Cardiac muscle cell (in vitro differentiated cells and primary cell): ENCODE measurements around the gene GOLGA7B. TPM values are rescaled to one million over a fixed set of nuclear protein-coding genes. Genes with fewer than 3 reads are reported as not detected.

Experiments used
- DNase-seq, 2 donors: peaks; one replicate each; pipeline versions ENCODE4 v3.0.0 to v3.0.0-alpha.2; 2010 to 2017; ENCODE audit warnings: low read depth in 1 of 2, low spot score in 1 of 2
- H3K27ac ChIP-seq: fragments of 200-600 bp; sonication (generic); 2 replicates; pipeline ENCODE4 v1.5.1; 2016
- H3K27me3 ChIP-seq: fragments of 200-600 bp; sonication (generic); 2 replicates; pipeline ENCODE4 v1.6.0; 2016; ENCODE audit warnings: control low read depth
- H3K36me3 ChIP-seq: fragments of 200-600 bp; sonication (generic); 2 replicates; pipeline ENCODE4 v1.5.1; 2016; ENCODE audit warnings: control low read depth
- H3K4me1 ChIP-seq: fragments of 200-600 bp; sonication (generic); 2 replicates; pipeline ENCODE4 v1.8.1; 2017; ENCODE audit warnings: low read depth, mild to moderate bottlenecking, mixed run types
- H3K4me3 ChIP-seq: fragments of 200-600 bp; sonication (generic); 2 replicates; pipeline ENCODE4 v1.5.1; 2016; ENCODE audit warnings: mild to moderate bottlenecking
- H3K9me3 ChIP-seq: fragments of 200-600 bp; sonication (generic); 2 replicates; pipeline ENCODE4 v1.5.1; 2017; ENCODE audit warnings: low read depth, mild to moderate bottlenecking, control low read depth
- CTCF ChIP-seq: IDR thresholded peaks from 2 replicates; pipeline ENCODE4 v1.5.1; 2012; ENCODE audit warnings: low read depth, mild to moderate bottlenecking, low read length
- polyA plus RNA-seq: library from polyadenylated mRNA; unstranded; fragments of >200 nt; fragmentation: Nextera tagmentation; extraction: Ambion mirVana; gene quantifications from 2 replicates; pipeline ENCODE4 v1.2.1, GENCODE V29; 2016
- total RNA-seq: library from RNA; depleted of rRNA; stranded (reverse); fragments of >200 nt; gene quantifications from 2 replicates; pipeline ENCODE4 v1.2.3, GENCODE V29; 2016

GOLGA7B gene
- total and polyA plus RNA-seq, 2 experiments from 2014 or later = 0.27 to 2.8 TPM

GRCh38 chr10:97825020-97825760 lies 24.5 kb upstream of the GOLGA7B start:
- Histone ChIP-seq H3K4me1 (no peaks in the 10 kb centered on the region), H3K27me3 (no peaks in the 10 kb centered on the region), H3K9me3 (no peaks in the 10 kb centered on the region), H3K36me3 (no peaks in the 10 kb centered on the region), H3K4me3 (no peak overlapping the region), H3K27ac (no peak overlapping the region)
- TF ChIP-seq CTCF = no peak
- DNase-seq = peak in 1 of 2 donors; percentile 10

- Histone ChIP-seq H3K4me3 (no peak overlapping the region), H3K9me3 (no peaks in the 10 kb centered on the region), H3K36me3 (no peaks in the 10 kb centered on the region), H3K27ac (no peak overlapping the region), H3K4me1 (no peaks in the 10 kb centered on the region), H3K27me3 (no peaks in the 10 kb centered on the region)
- DNase-seq = no peak
- no peak for TF ChIP-seq CTCF
Measured at GRCh38 chr10:97826892-97827291, 22.8 kb upstream of the GOLGA7B start.

- Histone ChIP-seq H3K4me3 (no peak overlapping the region), H3K27me3 (peaks cover 1% of the 10 kb centered on the region), H3K27ac (no peak overlapping the region), H3K4me1 (no peaks in the 10 kb centered on the region), H3K9me3 (no peaks in the 10 kb centered on the region), H3K36me3 (no peaks in the 10 kb centered on the region)
- no peak for DNase-seq
- TF ChIP-seq CTCF = no peak
Measured at GRCh38 chr10:97827702-97828291, 21.8 kb upstream of the GOLGA7B start.

DNA sequence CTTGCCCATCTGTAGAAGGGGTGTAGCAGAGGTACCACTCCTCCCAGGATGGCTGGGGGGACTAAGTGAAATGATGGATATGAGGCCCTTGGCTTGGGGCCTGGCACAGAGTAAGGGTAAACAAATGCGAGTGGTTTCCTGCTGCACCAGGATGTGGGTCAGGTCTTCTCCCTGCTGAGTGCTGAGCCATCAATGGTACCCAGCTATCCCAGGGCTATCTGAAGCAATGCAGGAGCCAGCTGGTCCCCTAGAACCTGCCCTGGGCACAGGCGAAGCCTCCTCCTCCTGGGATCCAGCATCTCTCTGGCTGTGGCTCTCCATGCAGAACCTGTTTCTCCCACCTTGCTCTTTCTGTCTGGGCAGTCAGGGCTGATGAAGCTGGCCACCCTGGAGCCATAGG lies 20.9 kb upstream of the GOLGA7B start:
- peaks cover 6% of the 10 kb centered on the region for H3K27me3 ChIP-seq
- no peak for DNase-seq
- no peak overlapping the region for H3K4me3 ChIP-seq
- H3K36me3 ChIP-seq = no peaks in the 10 kb centered on the region
- no peaks in the 10 kb centered on the region for H3K9me3 ChIP-seq
- no peak for TF ChIP-seq CTCF
- H3K4me1 ChIP-seq = no peaks in the 10 kb centered on the region
- no peak overlapping the region for H3K27ac ChIP-seq

GRCh38 chr10:97830064-97830463 lies 19.6 kb upstream of the GOLGA7B start:
- no peak for DNase-seq

More at GRCh38 chr10:97830064-97830463, 19.6 kb upstream of the GOLGA7B start:
- H3K27me3 ChIP-seq = peaks cover 6% of the 10 kb centered on the region
- no peaks in the 10 kb centered on the region for H3K4me1 ChIP-seq
- H3K36me3 ChIP-seq = no peaks in the 10 kb centered on the region
- no peak overlapping the region for H3K27ac ChIP-seq
- TF ChIP-seq CTCF = no peak
- H3K4me3 ChIP-seq = no peak overlapping the region
- H3K9me3 ChIP-seq = no peaks in the 10 kb centered on the region
